Kidney (tissue), 14 donors: ENCODE data around the gene OAF. TPM values are rescaled to one million over a fixed set of nuclear protein-coding genes. Genes with fewer than 3 reads are reported as not detected.
"Not testable (repeated sequence)": the region's sequence is repeated elsewhere in the genome, so short reads cannot be mapped to it uniquely, and the experiment has no call there.

ENCODE experiments used
- DNase-seq, 5 donors: peaks; one replicate each; pipeline ENCODE4 v3.0.0-alpha.2; 2013 to 2020
- FAIRE-seq: peaks from 2 replicates; lab custom pipeline; 2012; peaks lifted over from hg19 to GRCh38; lab: Jason Lieb, UNC
- H3K27ac ChIP-seq, 2 donors: one replicate each; pipeline ENCODE4 v1.7.0; 2013; ENCODE audit warnings: low read depth in 2 of 2, low read length in 2 of 2, inconsistent platforms in 1 of 2
- H3K27me3 ChIP-seq: one replicate; pipeline ENCODE4 v1.7.1; 2013; ENCODE audit warnings: low read length, inconsistent platforms; ENCODE audit not compliant: control insufficient read depth, insufficient read depth
- H3K36me3 ChIP-seq, 3 donors: one replicate each; pipeline versions ENCODE4 v1.7.0 to v1.7.1; 2013; ENCODE audit warnings: low read length in 3 of 3, control low read depth in 1 of 3, inconsistent platforms in 1 of 3; ENCODE audit not compliant: insufficient read depth in 3 of 3, control insufficient read depth in 2 of 3
- H3K4me1 ChIP-seq, 3 donors: one replicate each; pipeline versions ENCODE4 v1.7.0 to v1.7.1; 2013; ENCODE audit warnings: low read length in 3 of 3, inconsistent platforms in 1 of 3, low read depth in 1 of 3; ENCODE audit not compliant: control insufficient read depth in 2 of 3, insufficient read depth in 2 of 3
- H3K4me3 ChIP-seq, 3 donors: one replicate each; pipeline versions ENCODE4 v1.7.0 to v1.8.1; 2013; ENCODE audit warnings: low read length in 3 of 3, control low read depth in 1 of 3, inconsistent platforms in 1 of 3
- H3K9ac ChIP-seq, 3 donors: one replicate each; pipeline versions ENCODE4 v1.7.0 to v1.7.1; 2013; ENCODE audit warnings: low read length in 3 of 3, control low read depth in 1 of 3, inconsistent platforms in 1 of 3
- H3K9me3 ChIP-seq, 3 donors: one replicate each; pipeline versions ENCODE4 v1.7.0 to v1.7.1; 2013; ENCODE audit warnings: low read length in 3 of 3, control low read depth in 1 of 3, inconsistent platforms in 1 of 3; ENCODE audit not compliant: control insufficient read depth in 2 of 3, insufficient read depth in 1 of 3
- CTCF ChIP-seq: IDR thresholded peaks from 3 replicates; pipeline ENCODE4 v1.5.1; 2012; ENCODE audit warnings: mild to moderate bottlenecking, moderate library complexity, borderline replicate concordance; ENCODE audit not compliant: insufficient read depth; ENCODE audit errors: extremely low read depth
- intact Hi-C: fragments of 100-400 bp; cut with DNase I; formaldehyde crosslinking; loops from one replicate; pipeline ENCODE4 v1.11.1; 2022
- polyA plus RNA-seq: library from polyadenylated mRNA; stranded (reverse); fragments of 350-450 nt; fragmentation: Illumina TruSeq; extraction: RNeasy Lipid Tissue Mini Kit (QIAGEN cat#74804); gene quantifications from one replicate; pipeline ENCODE4 v1.2.3, GENCODE V29; 2014; ENCODE audit warnings: low read depth, low replicate concordance; ENCODE audit not compliant: insufficient read depth
- total RNA-seq: library from RNA; stranded (reverse); fragmentation: NEBNext Ultra II Directional; extraction: Animal tissue kit (Norgen Biotek cat#: 25700); gene quantifications from one replicate; pipeline ENCODE4 v1.2.1, GENCODE V29; 2021
- donor health status: control.
- donor health status: control.
- donor health status: control.
- donor health status: control.
- donor health status: control.
- donor health status: DM: yes; HTN: yes; CAD: no.
- donor health status: Normal renal cell carcinoma (clear cell type).

OAF gene
- total and polyA plus RNA-seq, 2 donors from 2014 or later, result 48.2 to 78.1 TPM

- H3K36me3 ChIP-seq, result no peaks in the 10 kb centered on the region
- H3K27ac ChIP-seq, result no peak overlapping the region
- H3K4me3 ChIP-seq, result no peak overlapping the region
- H3K4me1 ChIP-seq, result no peaks in the 10 kb centered on the region
- no peaks in the 10 kb centered on the region for H3K27me3 ChIP-seq
- intact Hi-C loops, result no loop called here
- H3K9ac ChIP-seq, result no peak overlapping the region
- DNase-seq (no peak), FAIRE-seq (no peak)
- H3K9me3 ChIP-seq, result no peaks in the 10 kb centered on the region
- no peak for TF ChIP-seq CTCF
Observed at GRCh38 chr11:120272303-120272702, 61.5 kb downstream of the OAF start.

GRCh38 chr11:120273432-120273831 is 62.6 kb downstream of the OAF start:
- Histone ChIP-seq H3K4me1 (no peaks in the 10 kb centered on the region), H3K36me3 (no peaks in the 10 kb centered on the region), H3K27me3 (no peaks in the 10 kb centered on the region), H3K27ac (no peak overlapping the region), H3K9ac (no peak overlapping the region), H3K4me3 (no peak overlapping the region), H3K9me3 (no peaks in the 10 kb centered on the region)
- DNase-seq (peak in 2 of 5 donors; percentile 33 to 53), FAIRE-seq (no peak)
- no peak for TF ChIP-seq CTCF
- intact Hi-C loops, result no loop called here

DNA sequence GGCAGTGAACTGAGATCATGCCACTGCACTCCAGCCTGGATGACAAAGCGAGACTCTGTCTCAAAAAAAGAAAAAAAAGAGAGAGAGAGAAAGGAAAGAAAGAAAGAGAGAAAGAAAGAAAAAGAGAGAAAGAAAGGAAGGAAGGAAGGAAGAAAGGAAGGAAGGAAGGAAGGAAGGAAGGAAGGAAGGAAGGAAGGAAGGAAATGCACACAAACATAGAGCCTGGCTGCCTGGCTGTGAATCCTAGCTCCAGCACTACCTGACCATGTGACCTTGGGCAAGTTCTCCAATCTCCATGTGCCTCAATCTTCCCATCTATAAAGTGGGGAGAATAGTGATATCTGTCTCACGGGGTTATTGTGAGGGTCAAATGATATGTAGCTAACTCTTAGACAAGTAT is 63.1 kb downstream of the OAF start:
- H3K9me3 ChIP-seq, H3K36me3 ChIP-seq, FAIRE-seq, DNase-seq, H3K4me3 ChIP-seq, H3K9ac ChIP-seq, H3K4me1 ChIP-seq, H3K27me3 ChIP-seq, intact Hi-C loops, H3K27ac ChIP-seq: not testable (repeated sequence)

- DNase-seq (no peak), FAIRE-seq (no peak)
- Histone ChIP-seq H3K4me3 (no peak overlapping the region), H3K4me1 (peaks cover 0 to 3% (median 0%) of the 10 kb centered on the region in 3 donors), H3K27me3 (no peaks in the 10 kb centered on the region), H3K9ac (no peak overlapping the region), H3K9me3 (no peaks in the 10 kb centered on the region), H3K27ac (no peak overlapping the region), H3K36me3 (no peaks in the 10 kb centered on the region)
- no peak for TF ChIP-seq CTCF
- intact Hi-C loops, result no loop called here
Observed at GRCh38 chr11:120279502-120279901, 68.7 kb downstream of the OAF start.

Other genes starting within 250 kb of the OAF start
- 32.9 TPM for gene TRIM29, start 72.9 kb upstream of the OAF start, total RNA-seq
- gene TRIM29, start 72.9 kb upstream of the OAF start, polyA plus RNA-seq, result 0.65 TPM
- 0.85 TPM for gene POU2F3, start 29.1 kb downstream of the OAF start, total RNA-seq
- gene POU2F3, start 29.1 kb downstream of the OAF start, polyA plus RNA-seq, result 1.2 TPM
- gene TLCD5, start 114.3 kb downstream of the OAF start, total RNA-seq, result 6.0 TPM
- 4.9 TPM for gene TLCD5, start 114.3 kb downstream of the OAF start, polyA plus RNA-seq
- 161 TPM for gene ARHGEF12, start 125.4 kb downstream of the OAF start, total RNA-seq
- 21.1 TPM for gene ARHGEF12, start 125.4 kb downstream of the OAF start, polyA plus RNA-seq